ENCODE measurements around the gene DEPDC7. TPM values are rescaled to one million over a fixed set of nuclear protein-coding genes. Genes with fewer than 3 reads are reported as not detected.

Gene DEPDC7
- total and polyA plus RNA-seq, 2 of the 13 experiments (the other 11 are each of a cell fraction or from before 2014, with no cell fraction given), result 17.3 to 33.3 TPM

DNA sequence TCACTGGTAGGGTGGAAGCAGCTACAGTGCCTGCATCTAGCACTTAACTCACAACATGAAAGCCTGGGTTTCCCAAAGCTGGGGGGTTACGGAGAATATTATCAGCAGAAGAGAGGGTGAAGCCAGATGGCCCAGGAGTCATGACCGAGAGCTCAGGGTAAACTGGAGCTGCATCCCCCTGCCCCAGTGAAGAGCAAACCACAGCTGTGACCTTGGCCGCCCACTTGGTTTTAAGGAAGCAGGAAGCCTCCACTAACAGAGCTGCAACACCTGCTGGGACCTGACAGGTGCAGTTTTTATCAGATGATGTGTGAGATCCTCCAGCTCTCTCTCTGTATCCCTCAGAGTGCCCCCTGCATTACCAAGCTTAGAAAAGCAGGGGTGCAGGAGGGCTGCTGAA lies 44.6 kb downstream of the DEPDC7 start:
- CTCF ChIA-PET (ENCODE audit: low intra/inter-chr PET ratio, low total read pairs), result no interaction called here
- Histone ChIP-seq H2AFZ (ENCODE audit: low read length) (no peak overlapping the region), H3K36me3 (replicated peaks in 1 of 2; ENCODE audit: control insufficient read depth in 1 of 2, insufficient read depth in 2 of 2, low read length in 2 of 2) (peaks cover 2 to 3% of the 10 kb centered on the region in 2 experiments), H3K27me3 (ENCODE audit: control insufficient read depth in 1 of 2, insufficient read depth in 2 of 2, low read length in 2 of 2) (no peaks in the 10 kb centered on the region), H3K9me3 (ENCODE audit: low read length) (no peaks in the 10 kb centered on the region), H3K4me3 (replicated peaks in 1 of 3; ENCODE audit: insufficient read depth in 1 of 3, low read depth in 2 of 3, low read length in 3 of 3) (no peak overlapping the region), H3K4me1 (ENCODE audit: insufficient read depth, low read length) (peaks cover 22% of the 10 kb centered on the region), H3K9ac (ENCODE audit: insufficient read depth, low read depth, low read length) (no peak overlapping the region), H3K79me2 (ENCODE audit: insufficient read depth, low read length) (no peaks in the 10 kb centered on the region), H3K4me2 (ENCODE audit: low read depth, low read length) (no peak overlapping the region), H3K27ac (ENCODE audit: extremely low read length, insufficient read depth, low read length) (no peak overlapping the region), H4K20me1 (ENCODE audit: insufficient read depth, low read length) (no peaks in the 10 kb centered on the region)
- intact Hi-C loops (cut with micrococcal nuclease; ENCODE audit: unreplicated experiment), result loop anchor here (5.0 kb wide), 1 partner anchor 58 kb away; no protein-coding TSS in a partner anchor
- DNase-seq (ENCODE audit: low spot score), result no peak
- 81% methylated on average over 2 of the region's 3 CpGs for whole genome bisulfite sequencing (ENCODE audit: low lambda C conversion rate)
- POLR2A ChIA-PET, result interaction anchor here (0.8 to 2.7 kb wide), 5 partner anchors 9 to 44 kb away, joined by 3 to 22 read pairs (median 3); partner anchors contain the start of genes DEPDC7 and TCP11L1
- in situ Hi-C loops (cut with HindIII; ENCODE audit: extremely low pct_ligation_motif_present, low pct_unique_long_range_greater_than_20kb), result loop anchor here (5.0 kb wide), 1 partner anchor 98 kb away; no protein-coding TSS in a partner anchor
- no peak for TF ChIP-seq NFE2 (CRISPR knock-in tag; IDR thresholded peaks at IDR 0.05)
- FAIRE-seq, result no peak
- no TSS peak for BruUV-seq (replicated peaks)
- peak; percentile 19; the same call in 1 of the 3 replicates for ATAC-seq

DNA sequence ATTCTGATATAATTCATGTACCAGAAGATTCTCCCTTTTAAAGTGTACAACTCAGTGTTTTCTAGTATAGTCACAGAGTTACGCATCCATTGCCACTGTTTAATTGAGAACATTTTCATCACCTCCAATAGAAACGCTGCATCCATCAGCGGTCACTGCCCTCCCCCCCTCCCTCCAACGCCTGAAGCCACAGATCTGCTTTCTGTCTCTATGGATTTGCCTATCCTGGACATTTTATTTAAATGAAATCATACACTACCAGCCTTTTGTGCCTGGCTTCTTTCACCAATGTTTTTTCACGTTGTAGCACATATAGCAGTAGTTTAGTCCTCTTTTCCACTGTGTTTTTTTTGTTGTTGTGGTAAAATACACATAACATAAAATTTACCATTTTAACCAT lies 46.5 kb downstream of the DEPDC7 start:
- CTCF ChIA-PET (ENCODE audit: low intra/inter-chr PET ratio, low total read pairs), result interaction anchor here (1.2 kb wide), 1 partner anchor 102 kb away, joined by 3 read pairs; no protein-coding TSS in a partner anchor
- Histone ChIP-seq H3K4me1 (ENCODE audit: insufficient read depth, low read length) (peaks cover 22% of the 10 kb centered on the region), H4K20me1 (ENCODE audit: insufficient read depth, low read length) (no peaks in the 10 kb centered on the region), H3K79me2 (ENCODE audit: insufficient read depth, low read length) (no peaks in the 10 kb centered on the region), H3K4me3 (replicated peaks in 1 of 3; ENCODE audit: insufficient read depth in 1 of 3, low read depth in 2 of 3, low read length in 3 of 3) (no peak overlapping the region), H2AFZ (ENCODE audit: low read length) (no peak overlapping the region), H3K36me3 (replicated peaks in 1 of 2; ENCODE audit: control insufficient read depth in 1 of 2, insufficient read depth in 2 of 2, low read length in 2 of 2) (peaks cover 4 to 12% of the 10 kb centered on the region in 2 experiments), H3K4me2 (ENCODE audit: low read depth, low read length) (no peak overlapping the region), H3K9me3 (ENCODE audit: low read length) (no peaks in the 10 kb centered on the region), H3K27ac (ENCODE audit: extremely low read length, insufficient read depth, low read length) (no peak overlapping the region), H3K9ac (ENCODE audit: insufficient read depth, low read depth, low read length) (no peak overlapping the region), H3K27me3 (ENCODE audit: control insufficient read depth in 1 of 2, insufficient read depth in 2 of 2, low read length in 2 of 2) (no peaks in the 10 kb centered on the region)
- DNase-seq (ENCODE audit: low spot score), result no peak
- WGBS (ENCODE audit: low lambda C conversion rate), result 96% methylated on average over 5 of the region's 5 CpGs
- intact Hi-C loops (cut with micrococcal nuclease; ENCODE audit: unreplicated experiment) (loop anchor here (5.0 kb wide), 1 partner anchor 60 kb away; no protein-coding TSS in a partner anchor), in situ Hi-C loops (cut with HindIII; ENCODE audit: extremely low pct_ligation_motif_present, low pct_unique_long_range_greater_than_20kb) (loop anchor here (5.0 kb wide), 1 partner anchor 100 kb away; no protein-coding TSS in a partner anchor)
- POLR2A ChIA-PET, result interaction anchor here (1.2 to 2.7 kb wide), 5 partner anchors 13 to 46 kb away, joined by 3 to 22 read pairs (median 4); partner anchors contain the start of genes DEPDC7 and TCP11L1
- ATAC-seq, result no peak
- no TSS peak for BruUV-seq (replicated peaks)
- FAIRE-seq, result no peak
- TF ChIP-seq, protein P1, sequence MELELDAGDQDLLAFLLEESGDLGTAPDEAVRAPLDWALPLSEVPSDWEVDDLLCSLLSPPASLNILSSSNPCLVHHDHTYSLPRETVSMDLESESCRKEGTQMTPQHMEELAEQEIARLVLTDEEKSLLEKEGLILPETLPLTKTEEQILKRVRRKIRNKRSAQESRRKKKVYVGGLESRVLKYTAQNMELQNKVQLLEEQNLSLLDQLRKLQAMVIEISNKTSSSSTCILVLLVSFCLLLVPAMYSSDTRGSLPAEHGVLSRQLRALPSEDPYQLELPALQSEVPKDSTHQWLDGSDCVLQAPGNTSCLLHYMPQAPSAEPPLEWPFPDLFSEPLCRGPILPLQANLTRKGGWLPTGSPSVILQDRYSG (CRISPR knock-in tag; IDR thresholded peaks at IDR 0.05), result no peak
- TF ChIP-seq, protein P2, sequence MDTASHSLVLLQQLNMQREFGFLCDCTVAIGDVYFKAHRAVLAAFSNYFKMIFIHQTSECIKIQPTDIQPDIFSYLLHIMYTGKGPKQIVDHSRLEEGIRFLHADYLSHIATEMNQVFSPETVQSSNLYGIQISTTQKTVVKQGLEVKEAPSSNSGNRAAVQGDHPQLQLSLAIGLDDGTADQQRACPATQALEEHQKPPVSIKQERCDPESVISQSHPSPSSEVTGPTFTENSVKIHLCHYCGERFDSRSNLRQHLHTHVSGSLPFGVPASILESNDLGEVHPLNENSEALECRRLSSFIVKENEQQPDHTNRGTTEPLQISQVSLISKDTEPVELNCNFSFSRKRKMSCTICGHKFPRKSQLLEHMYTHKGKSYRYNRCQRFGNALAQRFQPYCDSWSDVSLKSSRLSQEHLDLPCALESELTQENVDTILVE (CRISPR knock-in tag; IDR thresholded peaks at IDR 0.05), result no peak
- TF ChIP-seq, protein P3, sequence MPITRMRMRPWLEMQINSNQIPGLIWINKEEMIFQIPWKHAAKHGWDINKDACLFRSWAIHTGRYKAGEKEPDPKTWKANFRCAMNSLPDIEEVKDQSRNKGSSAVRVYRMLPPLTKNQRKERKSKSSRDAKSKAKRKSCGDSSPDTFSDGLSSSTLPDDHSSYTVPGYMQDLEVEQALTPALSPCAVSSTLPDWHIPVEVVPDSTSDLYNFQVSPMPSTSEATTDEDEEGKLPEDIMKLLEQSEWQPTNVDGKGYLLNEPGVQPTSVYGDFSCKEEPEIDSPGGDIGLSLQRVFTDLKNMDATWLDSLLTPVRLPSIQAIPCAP (CRISPR knock-in tag; IDR thresholded peaks at IDR 0.05; ENCODE audit: low read depth), result no peak
- TF ChIP-seq, protein P4, sequence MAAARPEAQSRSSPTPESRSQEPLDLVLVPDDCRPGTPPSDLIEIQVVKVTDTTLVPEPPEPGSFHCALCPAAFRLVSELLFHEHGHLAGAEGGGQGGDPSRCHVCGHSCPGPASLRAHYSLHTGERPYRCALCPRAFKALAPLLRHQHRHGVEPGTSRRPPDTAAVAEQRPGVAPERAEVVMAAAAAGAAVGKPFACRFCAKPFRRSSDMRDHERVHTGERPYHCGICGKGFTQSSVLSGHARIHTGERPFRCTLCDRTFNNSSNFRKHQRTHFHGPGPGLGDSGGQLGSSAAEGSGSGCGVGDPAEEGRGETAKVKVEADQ (CRISPR knock-in tag; IDR thresholded peaks at IDR 0.05; ENCODE audit: borderline replicate concordance), result no peak
- TF ChIP-seq NR1H2 (CRISPR knock-in tag; IDR thresholded peaks at IDR 0.05; ENCODE audit: borderline replicate concordance, low read depth) (no peak), ZNF607 (CRISPR knock-in tag; IDR thresholded peaks at IDR 0.05; ENCODE audit: borderline replicate concordance) (no peak), TCF12 (IDR thresholded peaks at IDR 0.05) (no peak), TCF12 (CRISPR knock-in tag; IDR thresholded peaks at IDR 0.05) (no peak), SRF (IDR thresholded peaks at IDR 0.05; ENCODE audit: low read depth, low read length) (no peak), POLR2AphosphoS2 (IDR thresholded peaks at IDR 0.05; ENCODE audit: low read depth, low read length) (no peak), SMAD3 (CRISPR knock-in tag; IDR thresholded peaks at IDR 0.05) (no peak), KLF9 (CRISPR knock-in tag; IDR thresholded peaks at IDR 0.05; ENCODE audit: low read depth) (no peak), CCDC6 (CRISPR knock-in tag; IDR thresholded peaks at IDR 0.05) (no peak)
